BLaER1 (cell line): ENCODE results near the gene COL23A1.

ENCODE experiments used
- H3K27ac ChIP-seq: shearing (Covaris generic); formaldehyde crosslinking; 2 replicates; pipeline ENCODE4 v1.8.1; 2022
- H3K27me3 ChIP-seq: shearing (Covaris generic); formaldehyde crosslinking; 2 replicates; pipeline ENCODE4 v1.8.1; 2022
- H3K36me3 ChIP-seq: shearing (Covaris generic); formaldehyde crosslinking; 2 replicates; pipeline ENCODE4 v1.8.1; 2022
- H3K4me1 ChIP-seq: shearing (Covaris generic); formaldehyde crosslinking; 2 replicates; pipeline ENCODE4 v1.8.1; 2022
- H3K4me2 ChIP-seq: shearing (Covaris generic); formaldehyde crosslinking; 2 replicates; pipeline ENCODE4 v1.8.1; 2022
- H3K4me3 ChIP-seq: shearing (Covaris generic); formaldehyde crosslinking; 2 replicates; pipeline ENCODE4 v1.8.1; 2022
- H3K9ac ChIP-seq: shearing (Covaris generic); formaldehyde crosslinking; 2 replicates; pipeline ENCODE4 v1.8.1; 2022
- H3K9me3 ChIP-seq: shearing (Covaris generic); formaldehyde crosslinking; 2 replicates; pipeline ENCODE4 v1.8.1; 2022
- H4K20me1 ChIP-seq: shearing (Covaris generic); formaldehyde crosslinking; 2 replicates; pipeline ENCODE4 v1.8.1; 2022
- Cebpa-rat ChIP-seq: shearing (Covaris generic); IDR thresholded peaks from 2 replicates; pipeline ENCODE4 v1.8.1; 2022

The COL23A1 gene

DNA sequence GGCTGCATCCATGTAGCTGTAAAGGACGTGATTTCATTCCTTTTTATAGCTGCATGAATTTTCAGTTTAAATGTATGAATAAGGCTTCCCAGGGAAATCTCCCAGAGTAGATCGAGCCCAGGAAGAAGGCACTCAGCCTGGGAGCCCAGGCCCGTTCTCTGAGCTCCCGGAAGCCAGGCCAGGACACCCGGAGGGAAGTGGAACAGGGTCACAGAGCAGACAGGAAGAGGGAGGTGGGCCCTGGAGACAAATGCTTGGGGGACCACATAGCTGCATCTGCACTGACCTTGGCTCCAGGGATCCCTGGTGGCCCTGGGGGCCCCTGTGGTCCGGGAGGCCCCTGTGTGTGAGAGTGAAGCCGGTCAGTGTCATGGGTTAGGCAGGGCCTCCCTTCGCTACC is 337.9 kb downstream of the COL23A1 start:
- Histone ChIP-seq H3K27ac (peak overlapping the region; percentile 70), H3K4me2 (peak overlapping the region; percentile 83), H3K4me1 (peaks cover 100% of the 10 kb centered on the region), H4K20me1 (no peaks in the 10 kb centered on the region), H3K4me3 (peak overlapping the region; percentile 8; the same call in 1 of the 2 replicates), H3K27me3 (no peaks in the 10 kb centered on the region), H3K9me3 (no peaks in the 10 kb centered on the region), H3K9ac (peak overlapping the region; percentile 56), H3K36me3 (no peaks in the 10 kb centered on the region)
- no peak for TF ChIP-seq Cebpa-rat

DNA sequence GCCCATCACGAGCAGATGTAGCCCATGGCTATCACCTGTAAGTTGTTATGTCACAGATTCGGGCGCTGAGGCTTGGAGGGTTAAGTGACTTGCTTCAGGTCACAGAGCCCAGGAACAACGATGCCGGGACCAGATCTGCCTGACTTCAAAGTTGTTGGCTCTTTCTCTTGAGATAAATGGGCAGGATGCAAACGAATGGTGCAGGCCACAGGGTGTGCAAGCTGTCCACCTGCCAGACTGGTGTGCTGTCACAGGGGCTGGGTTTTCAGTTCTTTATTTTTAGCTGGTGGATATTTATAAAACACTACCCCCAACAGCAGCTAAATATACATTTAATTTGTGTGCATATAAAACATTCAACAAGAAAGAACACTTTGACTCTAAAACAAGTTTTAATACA is 339.9 kb downstream of the COL23A1 start:
- no peak for TF ChIP-seq Cebpa-rat
- no peak overlapping the region for H3K9ac ChIP-seq
- H4K20me1 ChIP-seq, result no peaks in the 10 kb centered on the region
- H3K4me2 ChIP-seq, result peak overlapping the region; percentile 79
- H3K9me3 ChIP-seq, result no peaks in the 10 kb centered on the region
- no peaks in the 10 kb centered on the region for H3K36me3 ChIP-seq
- peaks cover 92% of the 10 kb centered on the region for H3K4me1 ChIP-seq
- no peaks in the 10 kb centered on the region for H3K27me3 ChIP-seq
- H3K27ac ChIP-seq, result peak overlapping the region; percentile 24; the same call in 1 of the 2 replicates
- H3K4me3 ChIP-seq, result no peak overlapping the region

- TF ChIP-seq Cebpa-rat, result no peak
- peak overlapping the region; percentile 62 for H3K27ac ChIP-seq
- H3K4me1 ChIP-seq, result peaks cover 83% of the 10 kb centered on the region
- H3K4me3 ChIP-seq, result no peak overlapping the region
- no peaks in the 10 kb centered on the region for H4K20me1 ChIP-seq
- H3K9ac ChIP-seq, result peak overlapping the region; percentile 38; the same call in 1 of the 2 replicates
- H3K4me2 ChIP-seq, result peak overlapping the region; percentile 79
- H3K9me3 ChIP-seq, result no peaks in the 10 kb centered on the region
- no peaks in the 10 kb centered on the region for H3K36me3 ChIP-seq
- no peaks in the 10 kb centered on the region for H3K27me3 ChIP-seq
These were observed 340.8 kb downstream of the COL23A1 start for GRCh38 chr5:178249191-178249989.

DNA sequence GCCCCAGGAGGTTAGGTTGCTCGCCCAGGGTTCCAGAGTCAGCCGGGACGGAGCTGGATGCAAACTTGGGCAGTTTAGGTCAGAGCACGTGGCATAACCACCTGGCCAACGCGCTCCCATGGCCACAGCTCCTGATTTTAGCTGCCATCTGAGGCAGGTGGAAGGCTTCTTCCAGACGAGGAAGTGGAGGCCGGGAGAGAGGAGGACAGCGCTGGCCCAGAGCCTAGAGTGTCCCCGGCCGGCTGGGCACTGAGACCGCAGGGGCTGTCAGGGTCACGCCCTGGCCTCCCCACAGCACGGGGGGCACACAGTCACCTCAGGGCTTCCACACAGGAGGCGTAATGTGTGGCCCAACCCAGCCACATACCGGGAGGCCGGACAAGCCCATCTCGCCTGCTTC is 341.4 kb downstream of the COL23A1 start:
- Histone ChIP-seq H3K4me1 (peaks cover 78% of the 10 kb centered on the region), H3K36me3 (no peaks in the 10 kb centered on the region), H3K9ac (peak overlapping the region; percentile 38; the same call in 1 of the 2 replicates), H3K4me3 (no peak overlapping the region), H4K20me1 (no peaks in the 10 kb centered on the region), H3K27me3 (no peaks in the 10 kb centered on the region), H3K27ac (peak overlapping the region; percentile 62), H3K4me2 (peak overlapping the region; percentile 79), H3K9me3 (no peaks in the 10 kb centered on the region)
- no peak for TF ChIP-seq Cebpa-rat

DNA sequence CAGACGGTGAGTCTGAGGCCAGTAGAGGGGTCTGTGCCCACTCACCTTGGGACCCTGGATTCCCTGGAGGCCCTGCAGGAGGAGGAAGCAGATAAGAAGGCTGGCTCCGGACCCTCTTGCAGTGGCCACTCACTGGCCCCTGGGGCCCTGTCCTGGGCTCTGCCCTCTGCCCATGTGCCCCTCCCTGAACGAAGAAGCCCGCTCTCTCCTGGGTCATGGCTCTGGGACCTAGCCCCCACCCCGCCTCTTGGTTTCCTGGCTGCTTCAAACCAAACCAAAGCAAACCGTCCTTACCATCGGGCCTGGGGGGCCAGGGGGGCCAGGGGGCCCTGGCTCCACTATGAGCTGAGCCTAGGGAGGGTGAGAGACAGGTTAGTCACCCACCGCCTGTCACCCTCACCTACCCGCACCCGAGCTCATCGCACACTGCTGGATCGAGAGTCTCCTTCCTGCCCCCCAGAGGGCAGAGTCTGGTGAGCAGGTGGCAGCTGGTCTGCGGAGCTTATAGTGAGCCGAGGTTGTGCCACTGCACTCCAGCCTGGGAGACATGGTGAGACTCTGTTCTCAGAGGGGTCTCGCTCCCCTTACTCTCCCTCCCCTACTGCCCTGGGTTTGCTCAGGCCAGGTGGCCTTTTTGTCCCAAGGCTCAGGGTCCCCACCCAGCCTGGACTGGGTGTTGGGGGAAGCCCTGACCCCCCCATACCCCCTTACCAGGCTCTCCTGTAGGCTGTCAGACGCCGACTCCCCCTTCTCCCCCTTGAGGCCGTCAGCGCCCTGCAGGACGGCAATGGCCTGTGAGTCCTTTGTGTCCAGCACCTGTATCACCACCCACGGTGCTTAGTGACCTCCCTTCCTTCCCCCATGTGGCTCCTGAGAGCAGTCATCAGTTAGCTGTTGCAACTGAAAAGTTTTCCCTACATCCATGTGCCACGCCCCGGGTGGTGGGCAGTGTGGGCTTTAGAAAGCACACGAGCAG is 342.4 kb downstream of the COL23A1 start:
- no peaks in the 10 kb centered on the region for H4K20me1 ChIP-seq
- H3K4me1 ChIP-seq, result peaks cover 77% of the 10 kb centered on the region
- no peaks in the 10 kb centered on the region for H3K27me3 ChIP-seq
- H3K9me3 ChIP-seq, result no peaks in the 10 kb centered on the region
- peak overlapping the region; percentile 62 for H3K27ac ChIP-seq
- H3K4me3 ChIP-seq, result no peak overlapping the region
- no peaks in the 10 kb centered on the region for H3K36me3 ChIP-seq
- H3K9ac ChIP-seq, result no peak overlapping the region
- TF ChIP-seq Cebpa-rat, result no peak
- H3K4me2 ChIP-seq, result peak overlapping the region; percentile 79

DNA sequence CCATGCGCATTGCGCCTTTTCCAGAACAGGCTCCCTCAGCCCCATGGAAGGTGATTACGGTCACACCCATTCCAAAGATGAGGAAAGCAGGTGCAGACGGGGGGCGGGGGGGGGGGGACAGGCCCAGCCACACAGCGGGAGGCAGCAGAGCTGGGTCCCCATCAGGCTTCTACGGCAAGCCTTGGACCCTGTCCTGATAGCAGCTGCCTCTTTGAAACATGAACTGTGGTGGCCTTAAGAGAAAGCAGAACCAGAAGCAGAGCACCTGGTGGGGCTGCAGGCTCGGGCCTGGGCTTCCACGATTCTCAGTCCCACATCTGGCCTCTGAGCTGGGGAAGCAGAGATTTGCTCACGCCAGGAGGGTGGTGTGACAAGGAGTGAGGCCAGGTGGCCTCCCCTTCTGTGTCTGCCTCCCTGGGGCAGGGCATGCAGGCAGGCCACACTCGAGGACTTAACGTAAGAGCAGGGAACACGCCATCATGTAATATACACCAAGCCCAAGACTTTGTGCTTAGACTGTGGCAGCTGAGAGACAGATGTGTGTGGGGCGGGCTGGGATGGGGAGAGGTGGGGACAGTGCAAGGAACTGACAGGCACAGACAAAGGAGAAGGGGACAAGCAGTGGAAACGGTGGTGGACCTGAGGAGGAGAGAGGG is 343.4 kb downstream of the COL23A1 start:
- no peak for TF ChIP-seq Cebpa-rat
- Histone ChIP-seq H3K9me3 (no peaks in the 10 kb centered on the region), H3K36me3 (no peaks in the 10 kb centered on the region), H3K27ac (0 out of 2 replicates have a peak overlapping the region, but pooled peaks have one; percentile 31), H3K4me2 (peak overlapping the region; percentile 79), H3K4me3 (no peak overlapping the region), H3K27me3 (no peaks in the 10 kb centered on the region), H4K20me1 (no peaks in the 10 kb centered on the region), H3K4me1 (peaks cover 77% of the 10 kb centered on the region), H3K9ac (no peak overlapping the region)

DNA sequence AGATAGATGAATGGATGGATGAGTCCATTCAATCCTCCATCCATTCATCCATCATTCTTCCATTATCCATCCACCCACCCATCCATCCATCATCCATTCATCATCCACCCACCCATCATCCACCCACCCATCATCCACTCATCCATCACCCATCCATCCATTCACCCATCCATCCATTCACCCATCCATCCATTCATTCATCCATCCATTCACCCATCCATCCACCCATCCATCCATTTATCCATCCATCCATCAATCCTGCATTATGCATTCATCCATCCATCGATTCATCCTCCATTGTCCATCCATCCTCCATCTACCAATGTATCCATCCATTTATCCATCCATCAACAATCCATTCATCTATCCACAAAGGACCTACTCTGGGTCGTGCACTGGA is 344.8 kb downstream of the COL23A1 start:
- Histone ChIP-seq H3K4me2 (no peak overlapping the region), H3K9me3 (no peaks in the 10 kb centered on the region), H4K20me1 (no peaks in the 10 kb centered on the region), H3K4me3 (no peak overlapping the region), H3K27ac (no peak overlapping the region), H3K36me3 (no peaks in the 10 kb centered on the region), H3K9ac (no peak overlapping the region), H3K27me3 (no peaks in the 10 kb centered on the region), H3K4me1 (peaks cover 77% of the 10 kb centered on the region)
- TF ChIP-seq Cebpa-rat, result no peak

GRCh38 chr5:178244576-178244975 is 345.6 kb downstream of the COL23A1 start:
- TF ChIP-seq Cebpa-rat, result no peak
- H3K4me3 ChIP-seq, result no peak overlapping the region
- peaks cover 77% of the 10 kb centered on the region for H3K4me1 ChIP-seq
- no peaks in the 10 kb centered on the region for H3K9me3 ChIP-seq
- no peak overlapping the region for H3K4me2 ChIP-seq
- no peak overlapping the region for H3K9ac ChIP-seq
- H3K36me3 ChIP-seq, result no peaks in the 10 kb centered on the region
- no peaks in the 10 kb centered on the region for H4K20me1 ChIP-seq
- no peaks in the 10 kb centered on the region for H3K27me3 ChIP-seq
- H3K27ac ChIP-seq, result no peak overlapping the region

- Histone ChIP-seq H3K4me2 (peak overlapping the region; percentile 95), H3K4me1 (peaks cover 77% of the 10 kb centered on the region), H3K9me3 (no peaks in the 10 kb centered on the region), H3K4me3 (no peak overlapping the region), H3K36me3 (no peaks in the 10 kb centered on the region), H3K27ac (0 out of 2 replicates have a peak overlapping the region, but pooled peaks have one; percentile 81), H4K20me1 (no peaks in the 10 kb centered on the region), H3K9ac (0 out of 2 replicates have a peak overlapping the region, but pooled peaks have one; percentile 68), H3K27me3 (no peaks in the 10 kb centered on the region)
- TF ChIP-seq Cebpa-rat, result no peak
These were observed 347.8 kb downstream of the COL23A1 start for GRCh38 chr5:178242416-178242815.
